Measurements from ENCODE around the gene GPR143. TPM values are rescaled to one million over a fixed set of nuclear protein-coding genes. Genes with fewer than 3 reads are reported as not detected.

GPR143 gene
- total RNA-seq, 2 experiments from 2014 or later, result not detected

DNA sequence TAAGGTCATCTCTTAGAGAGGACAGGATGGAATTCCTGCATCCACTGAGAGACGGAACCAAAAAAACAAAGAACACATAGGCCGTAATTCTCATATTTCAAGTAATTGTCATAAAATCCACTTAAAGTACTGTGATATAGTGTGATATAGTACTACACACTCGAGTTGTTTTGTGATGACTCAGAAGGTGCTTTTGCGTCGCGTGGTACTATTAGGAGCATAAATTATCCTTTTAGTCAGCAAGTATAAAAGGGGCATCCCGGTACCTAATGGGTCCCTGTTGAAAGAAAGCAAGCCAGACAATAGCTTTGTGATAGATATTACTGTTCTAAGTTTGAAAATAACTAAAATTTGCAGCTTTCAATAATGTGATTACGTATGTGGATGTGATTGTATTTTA, 55.3 kb downstream of the GPR143 start:
- Mint-ChIP-seq H3K4me3 (no peak overlapping the region), H3K9me3 (no peaks in the 10 kb centered on the region), H3K27ac (no peak overlapping the region), H3K27me3 (no peaks in the 10 kb centered on the region), H3K36me3 (ENCODE audit: low read depth) (peaks cover 35% of the 10 kb centered on the region), H3K4me1 (peaks cover 7% of the 10 kb centered on the region)
- POLR2A ChIA-PET, result no interaction called here
- DNase-seq, result no peak
- CTCF ChIA-PET, result no interaction called here

DNA sequence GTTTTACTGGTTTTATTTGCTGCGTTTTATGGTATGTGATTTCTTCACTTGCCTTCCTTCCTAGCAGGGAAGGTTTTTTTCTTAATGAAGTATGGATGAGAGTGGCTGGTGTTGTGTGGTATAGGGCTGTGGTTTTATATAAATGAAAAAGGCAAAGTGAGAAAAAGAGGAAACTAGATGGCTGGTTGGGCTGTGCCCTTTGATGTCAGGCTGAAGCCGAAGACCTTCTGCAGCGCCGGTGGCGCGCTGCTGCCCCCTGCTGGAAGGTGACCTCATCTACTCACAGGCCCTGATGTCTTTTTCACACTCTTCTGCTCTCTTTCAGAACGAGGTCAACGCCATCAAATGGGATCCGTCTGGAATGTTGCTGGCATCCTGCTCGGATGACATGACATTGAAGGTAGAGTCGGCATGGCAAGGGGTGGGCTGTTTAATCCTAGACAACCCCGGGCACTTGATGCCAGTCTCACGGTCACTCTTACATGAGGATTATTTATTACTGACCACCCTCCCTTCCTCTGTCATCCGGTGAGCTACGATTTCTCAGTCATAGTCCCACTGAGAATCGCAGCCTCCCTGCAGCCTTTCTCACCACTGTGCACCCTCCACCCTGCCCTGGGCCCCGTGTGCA, 56.6 kb downstream of the GPR143 start:
- ChIA-PET POLR2A (no interaction called here), CTCF (interaction anchor here (0.7 kb wide), 1 partner anchor 179 kb away, joined by 4 read pairs; no protein-coding TSS in a partner anchor)
- DNase-seq, result peak; percentile 77
- H3K27me3 Mint-ChIP-seq, result no peaks in the 10 kb centered on the region
- no peak overlapping the region for H3K4me3 Mint-ChIP-seq
- no peaks in the 10 kb centered on the region for H3K9me3 Mint-ChIP-seq
- H3K27ac Mint-ChIP-seq, result peak overlapping the region; percentile 12
- H3K36me3 Mint-ChIP-seq (ENCODE audit: low read depth), result peaks cover 39% of the 10 kb centered on the region
- H3K4me1 Mint-ChIP-seq, result peaks cover 7% of the 10 kb centered on the region

DNA sequence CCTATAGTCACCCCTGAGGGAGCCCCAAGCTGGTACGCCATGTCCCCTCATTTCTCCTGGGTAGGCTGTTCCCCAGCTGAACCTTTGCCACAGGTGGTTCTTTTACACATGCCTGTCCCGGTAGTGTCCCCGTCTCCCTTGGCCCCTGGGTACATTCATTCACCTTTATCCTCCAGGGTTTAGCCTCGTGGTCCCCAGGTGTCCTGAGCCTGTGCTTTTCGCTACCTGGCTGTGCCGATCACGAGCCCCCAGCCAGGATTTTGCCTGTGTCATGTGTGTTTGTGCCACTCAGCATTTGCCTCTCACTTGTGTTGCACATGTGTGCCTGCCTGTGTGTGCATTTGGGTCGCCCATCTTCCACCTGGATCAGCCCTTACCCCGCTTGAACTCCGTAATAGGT, 57.6 kb downstream of the GPR143 start:
- no peak overlapping the region for H3K27ac Mint-ChIP-seq
- H3K9me3 Mint-ChIP-seq, result no peaks in the 10 kb centered on the region
- POLR2A ChIA-PET, result no interaction called here
- peaks cover 7% of the 10 kb centered on the region for H3K4me1 Mint-ChIP-seq
- H3K4me3 Mint-ChIP-seq, result no peak overlapping the region
- H3K36me3 Mint-ChIP-seq (ENCODE audit: low read depth), result peaks cover 37% of the 10 kb centered on the region
- no peaks in the 10 kb centered on the region for H3K27me3 Mint-ChIP-seq
- no peak for DNase-seq
- CTCF ChIA-PET, result interaction anchor here (1.0 kb wide), 1 partner anchor 956 kb away, joined by 3 read pairs; no protein-coding TSS in a partner anchor

DNA sequence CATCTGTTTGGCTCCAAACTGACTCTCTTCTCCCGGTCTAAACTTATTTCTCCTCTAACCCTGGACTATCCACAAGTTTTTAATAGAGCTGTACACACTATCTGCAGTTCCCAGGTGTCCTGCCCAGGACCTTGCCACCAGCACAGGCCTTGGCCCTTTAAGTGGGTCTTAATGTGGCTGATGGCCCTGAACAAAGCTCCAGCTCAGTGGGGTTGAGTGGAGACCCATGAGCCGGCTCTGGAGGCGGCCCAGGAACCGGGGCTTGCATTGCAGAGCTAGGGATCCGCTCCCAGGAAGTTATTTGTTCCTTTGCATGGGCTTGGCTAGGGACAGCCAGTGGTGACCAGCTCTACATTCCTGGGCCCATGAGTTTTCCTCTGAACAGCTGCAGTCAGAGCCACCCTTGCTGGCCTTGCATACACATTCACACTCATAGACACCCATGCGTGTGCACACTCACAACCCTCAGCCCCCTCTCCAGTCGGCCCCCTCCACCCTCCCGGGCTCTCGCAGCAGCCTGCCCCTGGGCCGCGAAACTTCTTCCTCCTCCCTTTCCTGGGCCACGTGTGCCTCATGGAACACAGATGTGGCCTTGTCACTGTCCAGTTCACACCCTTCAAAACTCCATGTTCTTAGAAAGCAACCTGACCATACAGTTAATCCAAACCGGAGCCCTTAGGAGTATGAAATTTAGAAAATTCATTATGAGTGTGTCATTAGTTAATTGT, 58.2 kb downstream of the GPR143 start:
- ChIA-PET POLR2A (no interaction called here), CTCF (interaction anchor here (1.0 kb wide), 1 partner anchor 955 kb away, joined by 3 read pairs; no protein-coding TSS in a partner anchor)
- no peaks in the 10 kb centered on the region for H3K27me3 Mint-ChIP-seq
- H3K9me3 Mint-ChIP-seq, result no peaks in the 10 kb centered on the region
- H3K27ac Mint-ChIP-seq, result no peak overlapping the region
- H3K4me1 Mint-ChIP-seq, result peaks cover 7% of the 10 kb centered on the region
- H3K4me3 Mint-ChIP-seq, result no peak overlapping the region
- no peak for DNase-seq
- peaks cover 31% of the 10 kb centered on the region for H3K36me3 Mint-ChIP-seq (ENCODE audit: low read depth)

DNA sequence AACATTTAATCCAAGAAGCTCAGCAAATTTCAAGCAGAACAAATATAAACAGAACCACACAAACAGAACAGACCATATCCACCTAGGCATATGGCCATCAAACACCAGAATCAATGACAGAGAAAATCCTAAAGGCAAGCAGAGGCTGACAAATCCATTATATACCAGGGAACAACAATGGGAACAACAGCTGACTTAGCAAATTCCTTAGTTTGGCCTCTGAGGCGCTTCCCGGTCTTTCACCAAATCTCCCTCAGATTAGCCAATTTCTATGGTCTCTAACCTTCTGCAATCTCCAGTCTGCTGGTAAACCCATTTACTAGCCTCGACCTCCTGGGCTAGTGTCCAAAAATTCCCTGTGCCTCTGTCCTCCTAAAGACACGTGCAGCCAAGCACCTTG, 59.2 kb downstream of the GPR143 start:
- POLR2A ChIA-PET, result no interaction called here
- Mint-ChIP-seq H3K36me3 (ENCODE audit: low read depth) (peaks cover 26% of the 10 kb centered on the region), H3K4me1 (peaks cover 7% of the 10 kb centered on the region), H3K4me3 (no peak overlapping the region), H3K27ac (no peak overlapping the region), H3K9me3 (no peaks in the 10 kb centered on the region), H3K27me3 (no peaks in the 10 kb centered on the region)
- CTCF ChIA-PET, result no interaction called here
- DNase-seq, result no peak

DNA sequence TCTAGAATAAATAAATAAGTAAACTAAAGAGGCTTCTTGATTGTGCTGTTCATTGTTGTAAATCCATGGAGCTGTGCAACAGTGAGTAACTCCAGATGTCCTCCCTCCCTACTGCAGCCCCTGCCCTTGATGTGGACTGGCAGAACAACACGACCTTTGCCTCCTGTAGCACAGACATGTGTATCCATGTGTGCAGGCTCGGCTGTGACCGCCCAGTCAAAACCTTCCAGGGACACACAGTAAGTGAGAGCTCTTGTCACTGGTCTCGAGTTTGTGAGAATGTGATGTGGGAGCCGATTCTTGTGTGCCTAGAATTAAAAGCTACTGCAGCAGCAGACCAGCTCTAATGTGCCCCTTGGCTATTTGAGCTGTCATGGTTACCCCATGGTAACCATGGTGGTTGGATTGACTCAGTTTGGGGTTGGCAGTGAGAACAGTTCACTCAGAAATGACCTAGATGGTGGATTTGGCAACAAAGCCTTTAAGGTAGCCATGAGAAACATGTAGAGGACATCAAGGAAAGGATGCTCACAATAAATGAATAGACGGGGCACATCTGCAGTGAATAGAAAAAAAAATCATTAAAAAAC, 60.7 kb downstream of the GPR143 start:
- Mint-ChIP-seq H3K36me3 (ENCODE audit: low read depth) (peaks cover 36% of the 10 kb centered on the region), H3K27ac (no peak overlapping the region), H3K9me3 (no peaks in the 10 kb centered on the region), H3K27me3 (no peaks in the 10 kb centered on the region), H3K4me3 (no peak overlapping the region), H3K4me1 (peaks cover 7% of the 10 kb centered on the region)
- ChIA-PET CTCF (no interaction called here), POLR2A (no interaction called here)
- DNase-seq, result no peak

DNA sequence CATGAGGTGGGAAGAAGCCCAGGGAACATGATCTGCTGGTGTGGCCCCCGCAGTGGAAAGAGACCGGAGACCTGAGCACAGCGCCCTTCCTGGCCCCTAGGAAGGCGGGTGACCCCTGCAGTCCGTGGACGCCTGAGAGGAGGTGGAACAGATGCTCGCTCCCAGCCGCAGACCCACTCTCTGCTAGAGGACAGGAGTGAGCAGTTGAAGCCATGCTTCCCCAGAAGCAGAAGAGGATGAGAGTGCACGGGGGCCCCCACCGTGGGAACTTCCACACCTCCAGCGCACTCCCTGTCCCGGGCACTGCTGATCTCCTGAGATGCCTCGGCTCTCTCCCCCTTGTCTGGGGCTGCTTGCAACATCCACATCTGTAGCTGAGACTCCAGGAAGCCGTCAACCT, 62.2 kb downstream of the GPR143 start:
- Mint-ChIP-seq H3K27me3 (no peaks in the 10 kb centered on the region), H3K36me3 (ENCODE audit: low read depth) (peaks cover 32% of the 10 kb centered on the region), H3K4me1 (no peaks in the 10 kb centered on the region), H3K9me3 (no peaks in the 10 kb centered on the region), H3K4me3 (no peak overlapping the region), H3K27ac (no peak overlapping the region)
- no peak for DNase-seq
- ChIA-PET POLR2A (no interaction called here), CTCF (no interaction called here)

DNA sequence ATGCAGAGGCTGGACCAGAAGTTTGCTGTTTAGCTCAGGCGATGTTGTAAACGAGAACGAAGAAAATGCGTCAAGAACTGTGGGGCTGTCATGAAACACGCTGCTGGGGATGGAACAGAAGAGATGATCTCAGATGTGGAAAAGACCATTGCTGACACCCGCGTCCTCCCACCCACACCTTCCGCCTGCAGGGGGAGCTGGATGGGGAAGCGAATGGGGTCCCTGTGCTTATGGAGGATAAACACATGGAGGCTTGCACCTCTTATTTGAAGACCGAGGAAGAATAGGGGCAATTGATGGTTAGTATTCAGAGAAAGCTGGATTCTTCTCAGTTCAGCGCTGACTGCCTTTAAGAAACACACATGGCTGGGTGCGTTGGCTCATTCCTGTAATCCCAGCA, 63.9 kb downstream of the GPR143 start:
- H3K27me3 Mint-ChIP-seq, result no peaks in the 10 kb centered on the region
- H3K27ac Mint-ChIP-seq, result no peak overlapping the region
- no peak overlapping the region for H3K4me3 Mint-ChIP-seq
- H3K4me1 Mint-ChIP-seq, result no peaks in the 10 kb centered on the region
- CTCF ChIA-PET, result interaction anchor here (0.7 kb wide), 1 partner anchor 560 kb away, joined by 3 read pairs; no protein-coding TSS in a partner anchor
- no peak for DNase-seq
- H3K36me3 Mint-ChIP-seq (ENCODE audit: low read depth), result peaks cover 32% of the 10 kb centered on the region
- POLR2A ChIA-PET, result no interaction called here
- H3K9me3 Mint-ChIP-seq, result no peaks in the 10 kb centered on the region

DNA sequence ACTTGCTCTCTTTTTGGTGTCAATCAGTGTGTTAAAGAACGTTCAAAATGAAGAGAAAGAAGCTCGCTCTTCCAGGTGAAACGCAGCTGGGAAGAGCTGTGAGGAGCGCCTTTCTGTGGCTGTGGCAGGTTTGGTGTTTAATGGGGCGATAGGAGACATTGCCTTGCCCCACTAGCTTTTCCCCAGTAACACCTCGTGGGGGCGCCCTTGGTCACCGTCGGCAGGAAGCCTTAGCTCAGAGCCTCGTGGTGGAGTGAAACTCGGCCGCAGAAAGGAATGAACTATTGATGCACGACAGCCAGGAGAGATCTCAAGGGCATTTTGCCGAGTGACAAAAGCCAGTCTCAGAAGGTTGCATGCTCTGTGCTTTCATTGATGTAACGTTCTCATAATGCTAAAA, 65.1 kb downstream of the GPR143 start:
- Mint-ChIP-seq H3K27ac (no peak overlapping the region), H3K27me3 (no peaks in the 10 kb centered on the region), H3K9me3 (no peaks in the 10 kb centered on the region), H3K4me1 (no peaks in the 10 kb centered on the region), H3K36me3 (ENCODE audit: low read depth) (peaks cover 40% of the 10 kb centered on the region), H3K4me3 (no peak overlapping the region)
- ChIA-PET POLR2A (no interaction called here), CTCF (no interaction called here)
- DNase-seq, result no peak

DNA sequence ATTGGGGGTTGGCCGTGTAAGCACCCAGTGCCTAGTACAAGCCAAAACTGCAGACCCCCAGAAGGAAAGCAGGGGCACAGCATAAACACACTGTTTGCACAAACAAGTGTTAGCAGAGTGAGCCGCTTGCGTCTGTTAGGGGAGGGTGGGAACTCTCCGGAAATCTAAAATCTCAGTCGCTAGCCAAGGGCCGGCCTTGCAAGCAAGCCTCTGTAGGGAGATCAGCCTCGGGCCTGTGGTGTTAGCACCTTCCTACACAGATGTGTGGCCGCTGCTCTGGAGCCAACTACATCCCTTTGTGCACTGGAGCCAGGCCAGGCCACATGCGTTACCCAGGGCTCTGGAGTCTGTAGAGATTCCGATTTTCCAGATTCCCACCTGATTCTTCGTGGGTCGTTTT, 67.1 kb downstream of the GPR143 start:
- Mint-ChIP-seq H3K4me1 (peaks cover 3% of the 10 kb centered on the region), H3K9me3 (no peaks in the 10 kb centered on the region), H3K4me3 (no peak overlapping the region), H3K36me3 (ENCODE audit: low read depth) (peaks cover 41% of the 10 kb centered on the region), H3K27me3 (no peaks in the 10 kb centered on the region), H3K27ac (no peak overlapping the region)
- DNase-seq, result no peak
- ChIA-PET CTCF (no interaction called here), POLR2A (no interaction called here)

DNA sequence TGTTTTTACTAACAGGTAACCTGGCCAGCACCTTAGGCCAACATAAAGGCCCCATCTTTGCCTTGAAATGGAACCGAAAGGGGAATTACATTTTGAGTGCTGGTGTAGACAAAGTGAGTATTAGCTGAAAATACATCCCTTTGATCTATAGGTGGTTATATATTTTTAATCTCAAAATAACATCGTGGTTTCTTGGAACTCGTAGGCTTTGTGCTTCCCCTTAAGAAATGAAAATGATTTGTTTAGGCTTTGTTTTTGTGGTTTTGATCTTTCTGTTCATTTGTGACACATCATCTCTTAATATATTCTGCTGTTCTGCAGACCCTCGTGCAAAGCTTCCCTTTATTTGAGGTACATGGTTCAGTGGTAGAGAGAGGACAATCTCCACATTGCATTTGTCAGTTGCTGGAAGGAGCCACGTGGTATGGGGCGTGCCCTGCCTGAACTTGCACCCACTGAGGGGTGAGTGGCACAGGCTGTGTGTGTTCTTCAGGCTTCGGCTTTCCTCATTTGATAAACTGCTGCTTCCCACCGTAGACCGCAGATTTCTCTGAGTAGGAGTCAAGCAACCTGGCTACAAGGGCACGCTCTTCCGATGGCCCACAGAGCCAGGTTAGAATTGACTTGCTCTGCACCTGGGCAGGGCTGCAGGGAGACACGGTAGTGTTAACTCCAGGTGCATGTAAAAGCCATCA, 72.2 kb downstream of the GPR143 start:
- Mint-ChIP-seq H3K27ac (no peak overlapping the region), H3K4me3 (no peak overlapping the region), H3K4me1 (peaks cover 12% of the 10 kb centered on the region), H3K9me3 (no peaks in the 10 kb centered on the region), H3K27me3 (no peaks in the 10 kb centered on the region), H3K36me3 (ENCODE audit: low read depth) (peaks cover 51% of the 10 kb centered on the region)
- ChIA-PET CTCF (no interaction called here), POLR2A (no interaction called here)
- DNase-seq, result no peak

DNA sequence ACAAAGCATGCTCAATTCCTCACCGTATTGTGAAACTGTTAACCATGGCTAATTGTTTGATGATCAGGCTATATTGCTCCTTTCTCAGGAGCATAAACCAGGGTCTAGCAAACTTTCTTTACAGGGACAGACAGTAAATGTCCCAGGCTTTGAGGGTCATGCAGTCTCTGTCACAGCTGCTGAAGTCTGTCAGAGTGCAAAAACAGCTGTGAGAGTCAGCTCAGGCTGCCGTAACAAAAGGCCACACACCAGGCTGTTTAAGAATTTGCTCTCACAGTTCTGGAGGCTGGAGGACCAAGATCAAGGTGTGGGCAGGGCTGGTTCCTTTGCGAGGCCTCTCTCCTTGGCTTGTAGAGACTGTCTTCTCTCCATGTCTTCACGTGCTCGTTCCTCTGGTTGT, 75.6 kb downstream of the GPR143 start:
- CTCF ChIA-PET, result no interaction called here

DNA sequence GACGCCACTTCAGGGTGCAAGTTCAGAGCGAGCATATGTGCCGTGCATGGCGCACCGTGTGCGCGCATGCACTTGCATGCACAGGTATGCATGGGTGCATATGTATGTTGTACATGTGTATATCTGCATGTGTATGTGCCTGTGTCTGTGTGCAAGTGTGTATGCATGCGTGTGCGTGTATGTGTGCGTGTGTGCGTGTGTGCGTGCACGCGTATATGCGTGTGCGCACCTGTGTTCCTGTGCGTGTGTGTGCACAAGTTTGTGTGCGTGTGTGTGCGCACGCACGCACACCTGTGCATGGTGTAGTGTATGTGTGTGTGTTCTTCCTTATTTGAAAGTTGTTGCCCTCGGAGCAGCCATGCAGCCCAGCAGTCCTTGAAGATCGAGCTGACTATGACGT, 76.8 kb downstream of the GPR143 start:
- Mint-ChIP-seq H3K36me3 (ENCODE audit: low read depth) (peaks cover 52% of the 10 kb centered on the region), H3K27me3 (no peaks in the 10 kb centered on the region), H3K9me3 (no peaks in the 10 kb centered on the region), H3K4me1 (peaks cover 11% of the 10 kb centered on the region), H3K4me3 (no peak overlapping the region), H3K27ac (no peak overlapping the region)
- ChIA-PET POLR2A (no interaction called here), CTCF (no interaction called here)
- DNase-seq, result no peak

More for the DNA sequence above, 75.6 kb downstream of the GPR143 start:
- no peak for DNase-seq
- H3K36me3 Mint-ChIP-seq (ENCODE audit: low read depth), result peaks cover 50% of the 10 kb centered on the region
- peaks cover 12% of the 10 kb centered on the region for H3K4me1 Mint-ChIP-seq
- no peaks in the 10 kb centered on the region for H3K27me3 Mint-ChIP-seq
- POLR2A ChIA-PET, result no interaction called here
- H3K27ac Mint-ChIP-seq, result no peak overlapping the region
- H3K9me3 Mint-ChIP-seq, result no peaks in the 10 kb centered on the region
- no peak overlapping the region for H3K4me3 Mint-ChIP-seq
